Astrocyte of the cerebellum (primary cell): ENCODE results near the gene EVL.
"Not testable (repeated sequence)": the region's sequence is repeated elsewhere in the genome, so short reads cannot be mapped to it uniquely, and the experiment has no call there.

Experiments
- DNase-seq: peaks from one replicate; pipeline ENCODE4 v3.0.0-alpha.2; 2011; ENCODE audit warnings: low read depth
- H3K4me3 ChIP-seq: 2 replicates; pipeline ENCODE4 v1.5.1; 2011; ENCODE audit warnings: mild to moderate bottlenecking, low read depth, low read length, moderate library complexity
- CTCF ChIP-seq: IDR thresholded peaks from 2 replicates; pipeline ENCODE4 v1.5.1; 2012; ENCODE audit warnings: low read length, low read depth, moderate library complexity, mild to moderate bottlenecking; ENCODE audit errors: missing control alignments
- in situ Hi-C: cut with HindIII; loops from 2 replicates; pipeline ENCODE4 v1.10.0; 2017; ENCODE audit warnings: low sequenced_read_pairs

The EVL gene

GRCh38 chr14:100176811-100177327 is 111.6 kb downstream of the EVL start:
- no peak overlapping the region for H3K4me3 ChIP-seq
- in situ Hi-C loops, result no loop called here
- no peak for TF ChIP-seq CTCF
- DNase-seq, result no peak

GRCh38 chr14:100178691-100179090 is 113.5 kb downstream of the EVL start:
- H3K4me3 ChIP-seq, result no peak overlapping the region
- no peak for DNase-seq
- in situ Hi-C loops, result no loop called here
- no peak for TF ChIP-seq CTCF

GRCh38 chr14:100180671-100181070 is 115.4 kb downstream of the EVL start:
- H3K4me3 ChIP-seq, DNase-seq, in situ Hi-C loops: not testable (repeated sequence)

- in situ Hi-C loops, DNase-seq, H3K4me3 ChIP-seq: not testable (repeated sequence)
These were observed 116.8 kb downstream of the EVL start for GRCh38 chr14:100181876-100182551.

GRCh38 chr14:100187247-100187833 is 122.1 kb downstream of the EVL start:
- H3K4me3 ChIP-seq, result no peak overlapping the region
- no peak for TF ChIP-seq CTCF
- in situ Hi-C loops, result no loop called here
- no peak for DNase-seq

- in situ Hi-C loops, result no loop called here
- H3K4me3 ChIP-seq, result no peak overlapping the region
- no peak for DNase-seq
- no peak for TF ChIP-seq CTCF
These were observed 123.3 kb downstream of the EVL start for GRCh38 chr14:100188392-100189030.

- no peak for TF ChIP-seq CTCF
- H3K4me3 ChIP-seq, result no peak overlapping the region
- no peak for DNase-seq
- in situ Hi-C loops, result no loop called here
These were observed 124.9 kb downstream of the EVL start for GRCh38 chr14:100190126-100190525.
